Tibial artery (tissue), 4 donors: Measurements from ENCODE around the gene MIPEP.

Source experiments
- DNase-seq, 2 donors: peaks; one replicate each; pipeline ENCODE4 v3.0.0-alpha.2; 2019
- H3K27ac ChIP-seq, 2 donors: fragments of 200-600 bp; sonication (generic) in 1 of 2; 1 replicate in 1 of 2; 2 replicates in 1 of 2; pipeline ENCODE4 v1.5.1; 2018 to 2019; ENCODE audit warnings: mild to moderate bottlenecking in 1 of 2
- H3K27me3 ChIP-seq, 2 donors: fragments of 200-600 bp; sonication (generic) in 1 of 2; one replicate each; pipeline versions ENCODE4 v1.5.1 to v1.6.0; 2016 to 2019
- H3K36me3 ChIP-seq, 3 donors: fragments of 200-600 bp; sonication (generic) in 2 of 3; one replicate each; pipeline ENCODE4 v1.5.1; 2016 to 2019; ENCODE audit warnings: mild to moderate bottlenecking in 2 of 3
- H3K4me1 ChIP-seq, 4 donors: fragments of 200-600 bp; sonication (generic) in 2 of 4; 1 replicate in 3 of 4; 2 replicates in 1 of 4; pipeline ENCODE4 v1.5.1; 2016 to 2019
- H3K4me3 ChIP-seq, 2 donors: fragments of 200-600 bp; sonication (generic) in 1 of 2; 1 replicate in 1 of 2; 2 replicates in 1 of 2; pipeline ENCODE4 v1.5.1; 2018 to 2019; ENCODE audit warnings: mild to moderate bottlenecking in 2 of 2
- H3K9me3 ChIP-seq, 3 donors: fragments of 200-600 bp; sonication (generic) in 1 of 3; one replicate each; pipeline ENCODE4 v1.5.1; 2016 to 2019
- intact Hi-C: fragments of 100-400 bp; cut with DNase I; formaldehyde crosslinking; loops from one replicate; pipeline ENCODE4 v1.15.0; 2023; ENCODE audit warnings: low total_unique reads
- TF ChIP-seq, protein P1 (sequence below), 2 experiments: fragments of 200-600 bp in 1 of 2; fragments of 450-650 bp in 1 of 2; IDR thresholded peaks; one replicate each; pipeline ENCODE4 v1.5.1; 2017 to 2019; ENCODE audit warnings: antibody characterized with exemption in 2 of 2, mild to moderate bottlenecking in 1 of 2, moderate library complexity in 1 of 2

MIPEP gene

GRCh38 chr13:23688336-23688735 is 200.9 kb downstream of the MIPEP start:
- H3K27me3 ChIP-seq = no peaks in the 10 kb centered on the region
- TF ChIP-seq, protein P1, sequence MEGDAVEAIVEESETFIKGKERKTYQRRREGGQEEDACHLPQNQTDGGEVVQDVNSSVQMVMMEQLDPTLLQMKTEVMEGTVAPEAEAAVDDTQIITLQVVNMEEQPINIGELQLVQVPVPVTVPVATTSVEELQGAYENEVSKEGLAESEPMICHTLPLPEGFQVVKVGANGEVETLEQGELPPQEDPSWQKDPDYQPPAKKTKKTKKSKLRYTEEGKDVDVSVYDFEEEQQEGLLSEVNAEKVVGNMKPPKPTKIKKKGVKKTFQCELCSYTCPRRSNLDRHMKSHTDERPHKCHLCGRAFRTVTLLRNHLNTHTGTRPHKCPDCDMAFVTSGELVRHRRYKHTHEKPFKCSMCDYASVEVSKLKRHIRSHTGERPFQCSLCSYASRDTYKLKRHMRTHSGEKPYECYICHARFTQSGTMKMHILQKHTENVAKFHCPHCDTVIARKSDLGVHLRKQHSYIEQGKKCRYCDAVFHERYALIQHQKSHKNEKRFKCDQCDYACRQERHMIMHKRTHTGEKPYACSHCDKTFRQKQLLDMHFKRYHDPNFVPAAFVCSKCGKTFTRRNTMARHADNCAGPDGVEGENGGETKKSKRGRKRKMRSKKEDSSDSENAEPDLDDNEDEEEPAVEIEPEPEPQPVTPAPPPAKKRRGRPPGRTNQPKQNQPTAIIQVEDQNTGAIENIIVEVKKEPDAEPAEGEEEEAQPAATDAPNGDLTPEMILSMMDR (IDR thresholded peaks at IDR 0.05) = no peak
- no peak overlapping the region for H3K4me3 ChIP-seq
- H3K27ac ChIP-seq = no peak overlapping the region
- peaks cover 0 to 6% (median 0%) of the 10 kb centered on the region in 3 donors for H3K9me3 ChIP-seq
- intact Hi-C loops = no loop called here
- H3K36me3 ChIP-seq = no peaks in the 10 kb centered on the region
- H3K4me1 ChIP-seq = no peaks in the 10 kb centered on the region
- no peak for DNase-seq

DNA sequence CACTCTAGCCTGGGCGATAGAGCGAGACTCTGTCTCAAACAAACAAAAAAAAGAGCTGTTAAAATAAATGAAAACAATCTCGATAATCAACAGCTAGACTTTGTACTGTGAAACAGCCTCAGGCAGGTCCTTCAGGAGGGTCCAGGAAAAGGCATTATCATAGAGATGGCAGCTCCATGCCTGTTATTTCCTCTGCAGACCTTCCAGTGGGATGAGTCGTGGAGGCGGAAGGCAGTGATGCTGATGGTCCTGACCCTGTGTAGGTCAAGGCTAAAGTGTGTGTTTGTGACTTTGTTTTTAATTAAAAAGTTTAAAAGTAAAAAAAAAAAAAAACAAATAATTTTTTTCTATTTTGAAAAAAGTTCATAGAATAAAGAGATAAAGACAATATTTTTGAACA is 201.6 kb downstream of the MIPEP start:
- H3K4me3 ChIP-seq = no peak overlapping the region
- no peaks in the 10 kb centered on the region for H3K27me3 ChIP-seq
- DNase-seq = no peak
- no peaks in the 10 kb centered on the region for H3K4me1 ChIP-seq
- H3K36me3 ChIP-seq = no peaks in the 10 kb centered on the region
- no peak overlapping the region for H3K27ac ChIP-seq
- intact Hi-C loops = no loop called here
- TF ChIP-seq, protein P1 (IDR thresholded peaks at IDR 0.05) = no peak
- peaks cover 0 to 6% (median 0%) of the 10 kb centered on the region in 3 donors for H3K9me3 ChIP-seq

GRCh38 chr13:23686948-23687347 is 202.3 kb downstream of the MIPEP start:
- no peak for DNase-seq
- intact Hi-C loops = no loop called here
- Histone ChIP-seq H3K27me3 (no peaks in the 10 kb centered on the region), H3K27ac (no peak overlapping the region), H3K4me3 (no peak overlapping the region), H3K36me3 (no peaks in the 10 kb centered on the region), H3K9me3 (peaks cover 0 to 6% (median 0%) of the 10 kb centered on the region in 3 donors), H3K4me1 (no peaks in the 10 kb centered on the region)
- TF ChIP-seq, protein P1 (IDR thresholded peaks at IDR 0.05) = no peak

- intact Hi-C loops = no loop called here
- TF ChIP-seq, protein P1 (IDR thresholded peaks at IDR 0.05) = no peak
- DNase-seq = no peak
- peaks cover 0 to 6% (median 0%) of the 10 kb centered on the region in 3 donors for H3K9me3 ChIP-seq
- H3K27ac ChIP-seq = no peak overlapping the region
- H3K36me3 ChIP-seq = no peaks in the 10 kb centered on the region
- no peaks in the 10 kb centered on the region for H3K27me3 ChIP-seq
- H3K4me1 ChIP-seq = no peaks in the 10 kb centered on the region
- no peak overlapping the region for H3K4me3 ChIP-seq
Measured at GRCh38 chr13:23685416-23685815, 203.8 kb downstream of the MIPEP start.

GRCh38 chr13:23684647-23685046 is 204.6 kb downstream of the MIPEP start:
- Histone ChIP-seq H3K4me1 (no peaks in the 10 kb centered on the region), H3K27ac (no peak overlapping the region), H3K27me3 (no peaks in the 10 kb centered on the region), H3K9me3 (peaks cover 0 to 6% (median 0%) of the 10 kb centered on the region in 3 donors), H3K4me3 (no peak overlapping the region), H3K36me3 (no peaks in the 10 kb centered on the region)
- TF ChIP-seq, protein P1 (IDR thresholded peaks at IDR 0.05) = no peak
- intact Hi-C loops = no loop called here
- DNase-seq = no peak

DNA sequence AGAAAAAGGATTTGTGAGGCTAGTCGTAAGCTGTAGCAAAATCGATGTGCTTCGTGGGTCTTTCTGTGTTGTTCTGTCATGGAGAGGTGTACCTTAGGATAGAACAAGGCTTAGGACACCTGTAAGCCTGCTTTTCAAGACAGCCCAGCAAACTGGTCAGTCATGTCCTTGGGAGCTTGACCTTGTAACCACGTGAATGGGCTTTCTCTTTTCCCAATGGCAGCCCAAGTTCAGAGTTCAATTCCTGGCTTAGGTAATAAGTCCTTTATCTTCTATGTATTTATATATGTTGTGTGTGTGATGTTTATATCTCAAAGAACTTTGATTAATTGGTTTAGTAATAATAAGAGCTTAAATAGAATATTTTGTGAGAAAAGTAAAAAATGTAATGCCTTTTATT is 206.1 kb downstream of the MIPEP start:
- TF ChIP-seq, protein P1 (IDR thresholded peaks at IDR 0.05) = no peak
- intact Hi-C loops = no loop called here

More for the DNA sequence above, 206.1 kb downstream of the MIPEP start:
- Histone ChIP-seq H3K9me3 (peaks cover 0 to 6% (median 0%) of the 10 kb centered on the region in 3 donors), H3K4me1 (no peaks in the 10 kb centered on the region), H3K36me3 (no peaks in the 10 kb centered on the region), H3K27ac (no peak overlapping the region), H3K27me3 (no peaks in the 10 kb centered on the region), H3K4me3 (no peak overlapping the region)
- no peak for DNase-seq
